Astrocyte (in vitro differentiated cells and primary cell): ENCODE measurements around the gene B4GALNT3. TPM values are rescaled to one million over a fixed set of nuclear protein-coding genes. Genes with fewer than 3 reads are reported as not detected.

Source experiments
- DNase-seq: peaks from one replicate; pipeline ENCODE4 v3.0.0-alpha.2; 2010; ENCODE audit warnings: low read depth
- FAIRE-seq: peaks from 2 replicates; lab custom pipeline; 2011; peaks lifted over from hg19 to GRCh38; lab: Jason Lieb, UNC
- H2AFZ ChIP-seq: 2 replicates; pipeline ENCODE4 v1.6.0; 2012; ENCODE audit warnings: low read depth, low read length, inconsistent platforms
- H3K27ac ChIP-seq: 2 replicates; pipeline ENCODE4 v1.5.1; 2011; ENCODE audit warnings: low read depth, low read length, inconsistent platforms
- H3K27me3 ChIP-seq: 2 replicates; pipeline ENCODE4 v1.6.0; 2011; ENCODE audit warnings: low read length, inconsistent platforms; ENCODE audit not compliant: insufficient read depth
- H3K36me3 ChIP-seq: 2 replicates; pipeline ENCODE4 v1.5.1; 2011; ENCODE audit warnings: low read length, inconsistent platforms; ENCODE audit not compliant: insufficient read depth
- H3K4me1 ChIP-seq: 2 replicates; pipeline ENCODE4 v1.5.1; 2011; ENCODE audit warnings: low read length, inconsistent platforms; ENCODE audit not compliant: insufficient read depth
- H3K4me2 ChIP-seq: 2 replicates; pipeline ENCODE4 v1.6.0; 2012; ENCODE audit warnings: low read length, inconsistent platforms
- H3K4me3 ChIP-seq: 2 replicates; pipeline ENCODE4 v1.5.1; 2011; ENCODE audit warnings: low read depth, mild to moderate bottlenecking, low read length, inconsistent platforms; ENCODE audit not compliant: insufficient read depth
- H3K79me2 ChIP-seq: 2 replicates; pipeline ENCODE4 v1.6.0; 2012; ENCODE audit warnings: mild to moderate bottlenecking, low read length, inconsistent platforms; ENCODE audit not compliant: insufficient read depth
- H3K9ac ChIP-seq: 2 replicates; pipeline ENCODE4 v1.6.0; 2012; ENCODE audit warnings: mild to moderate bottlenecking, low read length, inconsistent platforms
- H3K9me3 ChIP-seq: 2 replicates; pipeline ENCODE4 v1.5.1; 2012; ENCODE audit warnings: low read depth, mild to moderate bottlenecking, low read length, inconsistent platforms; ENCODE audit not compliant: insufficient read depth
- H4K20me1 ChIP-seq: 2 replicates; pipeline ENCODE4 v1.6.0; 2012; ENCODE audit warnings: low read length, inconsistent platforms; ENCODE audit not compliant: insufficient read depth
- H3K27ac Mint-ChIP-seq: one replicate; pipeline ENCODE4 v1.8.0; 2021; ENCODE audit warnings: mild to moderate bottlenecking, mixed read lengths; ENCODE audit not compliant: unreplicated experiment
- H3K27me3 Mint-ChIP-seq: one replicate; pipeline ENCODE4 v1.8.0; 2021; ENCODE audit warnings: low read depth, mixed read lengths; ENCODE audit not compliant: unreplicated experiment
- H3K36me3 Mint-ChIP-seq: one replicate; pipeline ENCODE4 v1.8.0; 2021; ENCODE audit warnings: low read depth, mixed read lengths; ENCODE audit not compliant: unreplicated experiment
- H3K4me1 Mint-ChIP-seq: one replicate; pipeline ENCODE4 v1.8.0; 2021; ENCODE audit warnings: low read depth, mixed read lengths; ENCODE audit not compliant: unreplicated experiment
- H3K4me3 Mint-ChIP-seq: one replicate; pipeline ENCODE4 v1.8.0; 2021; ENCODE audit warnings: mild to moderate bottlenecking, moderate library complexity, mixed read lengths; ENCODE audit not compliant: unreplicated experiment
- H3K9me3 Mint-ChIP-seq: one replicate; pipeline ENCODE4 v1.8.0; 2021; ENCODE audit warnings: mild to moderate bottlenecking, mixed read lengths; ENCODE audit not compliant: unreplicated experiment
- EZH2 ChIP-seq: IDR thresholded peaks from 2 replicates; pipeline ENCODE4 v1.6.1; 2012; ENCODE audit warnings: mild to moderate bottlenecking, low read length, inconsistent platforms; ENCODE audit not compliant: insufficient read depth
- total RNA-seq: library from RNA; stranded (reverse); gene quantifications from 2 replicates; pipeline ENCODE4 v1.2.1, GENCODE V29; 2021
- TF ChIP-seq, protein P1 (sequence below): IDR thresholded peaks from 2 replicates; pipeline ENCODE4 v1.5.1; 2011; ENCODE audit warnings: low read depth, mild to moderate bottlenecking, inconsistent platforms, low read length, moderate library complexity; ENCODE audit not compliant: insufficient read depth

B4GALNT3 gene
- total RNA-seq, 1 donor from 2014 or later, result 3.6 TPM

DNA sequence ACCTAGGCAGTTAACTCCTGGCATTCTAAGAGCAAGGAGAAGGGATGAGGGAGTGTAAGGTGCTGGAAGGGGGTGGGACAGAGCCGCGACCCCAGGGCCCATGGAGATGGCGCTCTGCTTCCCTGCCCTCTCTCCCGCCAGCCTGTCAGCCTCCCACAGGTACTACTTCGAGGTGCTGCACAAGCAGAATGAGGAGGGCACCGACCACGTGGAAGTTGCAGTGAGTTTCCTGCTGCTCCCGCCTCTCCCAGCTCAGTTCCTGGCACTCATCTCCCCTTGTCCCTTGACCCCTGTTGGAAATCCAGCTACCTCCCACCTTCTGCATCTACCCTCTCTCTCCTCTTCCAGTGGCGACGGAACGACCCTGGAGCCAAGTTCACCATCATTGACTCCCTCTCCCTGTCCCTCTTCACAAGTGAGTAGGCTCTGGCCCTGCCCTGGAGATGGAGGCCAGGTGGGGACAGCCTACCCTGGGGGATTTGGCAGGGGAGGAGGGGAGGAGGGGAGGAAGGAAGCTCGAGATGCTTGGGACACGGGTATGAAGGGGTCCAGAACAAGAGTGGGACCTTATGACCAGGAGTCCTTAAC is 88.2 kb downstream of the B4GALNT3 start:
- Mint-ChIP-seq H3K36me3 (peaks cover 4% of the 10 kb centered on the region), H3K9me3 (no peaks in the 10 kb centered on the region), H3K27me3 (peaks cover 39% of the 10 kb centered on the region), H3K4me1 (no peaks in the 10 kb centered on the region), H3K4me3 (no peak overlapping the region), H3K27ac (no peak overlapping the region)
- H3K27me3 ChIP-seq, result peaks cover 45% of the 10 kb centered on the region
- no peaks in the 10 kb centered on the region for H3K79me2 ChIP-seq
- no peak overlapping the region for H3K27ac ChIP-seq
- H2AFZ ChIP-seq, result no peak overlapping the region
- no peak overlapping the region for H3K9ac ChIP-seq
- H3K9me3 ChIP-seq, result no peaks in the 10 kb centered on the region
- H3K4me2 ChIP-seq, result no peak overlapping the region
- DNase-seq (no peak), FAIRE-seq (no peak)
- H4K20me1 ChIP-seq, result no peaks in the 10 kb centered on the region
- TF ChIP-seq, protein P1, sequence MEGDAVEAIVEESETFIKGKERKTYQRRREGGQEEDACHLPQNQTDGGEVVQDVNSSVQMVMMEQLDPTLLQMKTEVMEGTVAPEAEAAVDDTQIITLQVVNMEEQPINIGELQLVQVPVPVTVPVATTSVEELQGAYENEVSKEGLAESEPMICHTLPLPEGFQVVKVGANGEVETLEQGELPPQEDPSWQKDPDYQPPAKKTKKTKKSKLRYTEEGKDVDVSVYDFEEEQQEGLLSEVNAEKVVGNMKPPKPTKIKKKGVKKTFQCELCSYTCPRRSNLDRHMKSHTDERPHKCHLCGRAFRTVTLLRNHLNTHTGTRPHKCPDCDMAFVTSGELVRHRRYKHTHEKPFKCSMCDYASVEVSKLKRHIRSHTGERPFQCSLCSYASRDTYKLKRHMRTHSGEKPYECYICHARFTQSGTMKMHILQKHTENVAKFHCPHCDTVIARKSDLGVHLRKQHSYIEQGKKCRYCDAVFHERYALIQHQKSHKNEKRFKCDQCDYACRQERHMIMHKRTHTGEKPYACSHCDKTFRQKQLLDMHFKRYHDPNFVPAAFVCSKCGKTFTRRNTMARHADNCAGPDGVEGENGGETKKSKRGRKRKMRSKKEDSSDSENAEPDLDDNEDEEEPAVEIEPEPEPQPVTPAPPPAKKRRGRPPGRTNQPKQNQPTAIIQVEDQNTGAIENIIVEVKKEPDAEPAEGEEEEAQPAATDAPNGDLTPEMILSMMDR, result no peak
- TF ChIP-seq EZH2, result no peak
- H3K4me1 ChIP-seq, result no peaks in the 10 kb centered on the region
- no peak overlapping the region for H3K4me3 ChIP-seq
- no peaks in the 10 kb centered on the region for H3K36me3 ChIP-seq

DNA sequence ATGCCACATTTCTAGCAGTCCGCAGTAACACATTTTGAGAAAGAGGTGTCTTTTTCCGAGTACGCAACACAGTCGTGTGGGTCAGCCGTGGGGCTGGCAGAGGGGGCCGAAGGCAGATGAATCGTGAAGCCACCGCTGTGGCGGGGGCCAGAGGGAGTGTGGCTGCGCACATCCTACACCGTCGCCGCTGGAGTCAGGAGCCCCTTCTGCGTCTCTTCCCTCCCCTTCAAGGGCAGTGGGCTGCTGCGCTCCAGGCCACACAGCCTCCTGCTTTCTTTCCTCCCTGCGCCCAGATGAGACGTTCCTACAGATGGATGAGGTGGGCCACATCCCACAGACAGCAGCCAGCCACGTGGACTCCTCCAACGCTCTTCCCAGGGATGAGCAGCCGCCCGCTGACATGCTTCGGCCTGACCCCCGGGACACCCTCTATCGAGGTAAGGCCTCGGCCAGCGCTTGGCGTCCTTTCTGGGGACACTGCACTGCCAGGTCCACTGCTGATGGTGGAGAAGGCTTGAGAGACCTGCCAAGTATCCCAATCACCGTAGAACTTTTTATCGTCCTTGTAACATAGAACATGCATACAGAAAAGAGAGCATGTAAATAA is 89.8 kb downstream of the B4GALNT3 start:
- peaks cover 43% of the 10 kb centered on the region for H3K27me3 ChIP-seq
- DNase-seq, result no peak
- no peak for TF ChIP-seq EZH2
- TF ChIP-seq, protein P1, result no peak
- H3K9me3 ChIP-seq, result no peaks in the 10 kb centered on the region
- H3K4me1 Mint-ChIP-seq, result no peaks in the 10 kb centered on the region
- no peak overlapping the region for H2AFZ ChIP-seq
- H3K4me3 ChIP-seq, result no peak overlapping the region
- H3K27me3 Mint-ChIP-seq, result peaks cover 34% of the 10 kb centered on the region
- no peak overlapping the region for H3K4me3 Mint-ChIP-seq
- H3K9ac ChIP-seq, result no peak overlapping the region
- no peaks in the 10 kb centered on the region for H4K20me1 ChIP-seq
- no peak overlapping the region for H3K27ac Mint-ChIP-seq
- H3K4me2 ChIP-seq, result no peak overlapping the region
- H3K36me3 Mint-ChIP-seq, result peaks cover 4% of the 10 kb centered on the region
- H3K4me1 ChIP-seq, result no peaks in the 10 kb centered on the region
- peaks cover 2% of the 10 kb centered on the region for H3K9me3 Mint-ChIP-seq
- no peaks in the 10 kb centered on the region for H3K79me2 ChIP-seq
- H3K27ac ChIP-seq, result no peak overlapping the region
- FAIRE-seq, result no peak
- H3K36me3 ChIP-seq, result no peaks in the 10 kb centered on the region
